A549 (cell line): Measurements from ENCODE around the gene CMA1. TPM values are rescaled to one million over a fixed set of nuclear protein-coding genes. Genes with fewer than 3 reads are reported as not detected.
"Not testable (repeated sequence)": the region's sequence is repeated elsewhere in the genome, so short reads cannot be mapped to it uniquely, and the experiment has no call there.

ENCODE experiments used
- ATAC-seq, 2 experiments: fragments of 200-7000 bp in 1 of 2; fragments of >200 bp in 1 of 2; cut with Nextera tagmentation in 1 of 2; cut with Tn5 transposase in 1 of 2; 3 replicates each; pipeline versions ENCODE4 v1.8.0 to v1.9.1; 2018 to 2020; ENCODE audit warnings: mild to moderate bottlenecking in 1 of 2, moderate library complexity in 1 of 2
- CTCF ChIA-PET: fragments of 300-600 bp; sonication (Branson Sonifier 250); formaldehyde crosslinking; extraction: SDS; loops from one replicate; lab custom pipeline; 2021; ENCODE audit warnings: antibody characterized with exemption, inconsistent platforms; lab: Yijun Ruan, JAX
- POLR2A ChIA-PET: fragments of 350-600 bp; formaldehyde crosslinking; extraction: SDS; loops from one replicate; lab custom pipeline; 2021; ENCODE audit warnings: antibody characterized with exemption, inconsistent platforms; lab: Yijun Ruan, JAX
- DNase-seq, 2 experiments: peaks; one replicate each; pipeline versions ENCODE4 v3.0.0 to v3.0.0-alpha.2; 2011 to 2016; ENCODE audit warnings: low read depth in 1 of 2, low spot score in 1 of 2
- FAIRE-seq: peaks from 2 replicates; lab custom pipeline; 2011; peaks lifted over from hg19 to GRCh38; lab: Jason Lieb, UNC
- H3K27ac ChIP-seq, 2 experiments: fragments of >200 bp; sonication (Bioruptor Twin); formaldehyde crosslinking; 3 replicates each; pipeline ENCODE4 v1.5.1; 2016 to 2017
- H3K4me1 ChIP-seq: fragments of >200 bp; sonication (Bioruptor Twin); formaldehyde crosslinking; 3 replicates; pipeline ENCODE4 v1.6.1; 2016
- H3K4me2 ChIP-seq: fragments of >200 bp; sonication (Bioruptor Twin); formaldehyde crosslinking; 3 replicates; pipeline ENCODE4 v1.6.1; 2016
- H3K4me3 ChIP-seq: fragments of >200 bp; sonication (Bioruptor Twin); formaldehyde crosslinking; 3 replicates; pipeline ENCODE4 v1.5.1; 2016
- H3K9me3 ChIP-seq: fragments of >200 bp; sonication (Bioruptor Twin); formaldehyde crosslinking; 3 replicates; pipeline ENCODE4 v1.6.1; 2016
- CBX2 ChIP-seq: fragments of 200-600 bp; sonication (generic); IDR thresholded peaks from 2 replicates; pipeline ENCODE4 v1.6.1; 2016; ENCODE audit warnings: low read depth, mild to moderate bottlenecking, borderline replicate concordance
- CHD4 ChIP-seq: fragments of 200-600 bp; sonication (generic); IDR thresholded peaks from 2 replicates; pipeline ENCODE4 v1.6.1; 2016; ENCODE audit warnings: antibody characterized with exemption, mild to moderate bottlenecking, borderline replicate concordance
- EHMT2 ChIP-seq: fragments of 200-600 bp; sonication (generic); IDR thresholded peaks from 2 replicates; pipeline ENCODE4 v1.6.1; 2016; ENCODE audit warnings: antibody characterized with exemption, low read depth, mild to moderate bottlenecking, moderate library complexity
- ESRRA ChIP-seq: fragments of 150-350 bp; IDR thresholded peaks from 2 replicates; pipeline ENCODE4 v1.6.1; 2014; ENCODE audit warnings: mild to moderate bottlenecking, low read length, borderline replicate concordance
- FOSL2 ChIP-seq, 2 experiments: fragments of 450-650 bp in 1 of 2; fragments of >200 bp in 1 of 2; sonication (Bioruptor Twin) in 1 of 2; formaldehyde crosslinking; IDR thresholded peaks; 2 replicates each; pipeline versions ENCODE4 v1.5.0 to v1.6.1; 2016 to 2020; ENCODE audit warnings: mild to moderate bottlenecking in 1 of 2, moderate library complexity in 1 of 2
- FOXS1 ChIP-seq: fragments of 250-450 bp; sonication (Bioruptor Pico); IDR thresholded peaks from 2 replicates; pipeline ENCODE4 v1.5.0; 2020; ENCODE audit warnings: mild to moderate bottlenecking, moderate library complexity
- GATA3 ChIP-seq: IDR thresholded peaks from 2 replicates; pipeline ENCODE4 v1.6.1; 2012; ENCODE audit warnings: borderline replicate concordance
- HDAC2 ChIP-seq: fragments of 200-600 bp; sonication (generic); IDR thresholded peaks from 2 replicates; pipeline ENCODE4 v1.6.1; 2016
- HEYL ChIP-seq: fragments of 250-450 bp; sonication (Bioruptor Pico); IDR thresholded peaks from 2 replicates; pipeline ENCODE4 v1.8.0; 2021; ENCODE audit warnings: mild to moderate bottlenecking, moderate library complexity
- HOXA7 ChIP-seq: fragments of 250-450 bp; sonication (Bioruptor Pico); IDR thresholded peaks from 2 replicates; pipeline ENCODE4 v1.5.0; 2020; ENCODE audit warnings: mild to moderate bottlenecking, moderate library complexity
- HOXB5 ChIP-seq: fragments of 250-450 bp; sonication (Bioruptor Pico); IDR thresholded peaks from 2 replicates; pipeline ENCODE4 v1.5.0; 2020; ENCODE audit warnings: mild to moderate bottlenecking, moderate library complexity
- JUNB ChIP-seq: fragments of >200 bp; sonication (Bioruptor Twin); formaldehyde crosslinking; IDR thresholded peaks from 2 replicates; pipeline ENCODE4 v1.6.1; 2016
- KDM5A ChIP-seq: fragments of 200-600 bp; sonication (generic); IDR thresholded peaks from 2 replicates; pipeline ENCODE4 v1.6.1; 2016; ENCODE audit warnings: antibody characterized with exemption, mild to moderate bottlenecking
- MAFK ChIP-seq: fragments of 450-650 bp; IDR thresholded peaks from 2 replicates; pipeline ENCODE4 v1.6.1; 2014; ENCODE audit not compliant: partially characterized antibody
- MAZ ChIP-seq: fragments of 150-350 bp; IDR thresholded peaks from 2 replicates; pipeline ENCODE4 v1.6.1; 2014; ENCODE audit warnings: antibody characterized with exemption, low read depth, low read length, borderline replicate concordance
- MYC ChIP-seq: IDR thresholded peaks from 2 replicates; pipeline ENCODE4 v1.6.1; 2012; ENCODE audit warnings: mild to moderate bottlenecking, inconsistent platforms, low read length, improper control_type of control experiment, borderline replicate concordance
- NR3C1 ChIP-seq: fragments of >200 bp; sonication (Bioruptor Twin); formaldehyde crosslinking; IDR thresholded peaks from 3 replicates; pipeline ENCODE4 v1.6.1; 2017
- POLR2A ChIP-seq: IDR thresholded peaks from 2 replicates; pipeline ENCODE4 v1.6.1; 2012; ENCODE audit warnings: mild to moderate bottlenecking, low read length
- RAD21 ChIP-seq, 2 experiments: fragments of >200 bp in 1 of 2; sonication (Bioruptor Twin) in 1 of 2; formaldehyde crosslinking in 1 of 2; IDR thresholded peaks in 1 of 2; conservative IDR thresholded peaks in 1 of 2; 2 replicates in 1 of 2; 3 replicates in 1 of 2; pipeline ENCODE4 v1.6.1; 2012 to 2018; ENCODE audit warnings: inconsistent platforms in 1 of 2
- RARB ChIP-seq: fragments of 250-450 bp; sonication (Bioruptor Pico); IDR thresholded peaks from 2 replicates; pipeline ENCODE4 v1.8.0; 2021; ENCODE audit warnings: mild to moderate bottlenecking, moderate library complexity
- RFX5 ChIP-seq: fragments of 450-650 bp; IDR thresholded peaks from 2 replicates; pipeline ENCODE4 v1.7.1; 2014; ENCODE audit warnings: antibody characterized with exemption, mild to moderate bottlenecking, moderate library complexity
- SMC3 ChIP-seq: fragments of >200 bp; sonication (Bioruptor Twin); formaldehyde crosslinking; IDR thresholded peaks from 3 replicates; pipeline ENCODE4 v1.6.1; 2018; ENCODE audit warnings: inconsistent platforms
- TFCP2L1 ChIP-seq: fragments of 250-450 bp; sonication (Bioruptor Pico); IDR thresholded peaks from 2 replicates; pipeline ENCODE4 v1.5.0; 2021; ENCODE audit warnings: mild to moderate bottlenecking
- TP53 ChIP-seq: fragments of 250-450 bp; sonication (Bioruptor Pico); IDR thresholded peaks from 2 replicates; pipeline ENCODE4 v1.5.0; 2021; ENCODE audit warnings: mild to moderate bottlenecking, moderate library complexity
- ZC3H11A ChIP-seq: fragments of 450-650 bp; IDR thresholded peaks from 2 replicates; pipeline ENCODE4 v1.6.1; 2014; ENCODE audit warnings: antibody characterized with exemption, mild to moderate bottlenecking
- ZFP36 ChIP-seq: fragments of 450-650 bp; IDR thresholded peaks from 2 replicates; pipeline ENCODE4 v1.6.1; 2014; ENCODE audit warnings: borderline replicate concordance; ENCODE audit not compliant: partially characterized antibody
- ZNF302 ChIP-seq: fragments of 250-450 bp; sonication (Bioruptor Pico); IDR thresholded peaks from 2 replicates; pipeline ENCODE4 v1.9.0; 2021; ENCODE audit warnings: inconsistent platforms, mild to moderate bottlenecking, moderate library complexity
- WGBS: methylation state at CpG from one replicate; pipeline ENCODE4 v1.1.6; 2017; ENCODE audit errors: missing lambda C conversion rate; 5-methylcytosine and 5-hydroxymethylcytosine counted together
- polyA minus RNA-seq: library from RNA; depleted of rRNA, polyadenylated mRNA; stranded (reverse); fragments of >200 nt; gene quantifications from 2 replicates; pipeline ENCODE4 v1.2.3, GENCODE V29; 2011; rRNA and poly(A)+ RNA removed
- polyA plus RNA-seq, 4 experiments: library from polyadenylated mRNA; depleted of rRNA in 3 of 4; stranded (reverse); fragments of >200 nt; fragmentation: RNase III in 1 of 4; extraction: RNeasy Plus Mini Kit Qiagen cat#74134 plus additional on column Dnase treatment in 1 of 4; gene quantifications; 2 replicates in 3 of 4; 3 replicates in 1 of 4; pipeline ENCODE4 v1.2.3, GENCODE V29; 2011 to 2017
- TF ChIP-seq, protein P1 (sequence below): IDR thresholded peaks from 2 replicates; pipeline ENCODE4 v1.6.1; 2012
- TF ChIP-seq, protein P2 (sequence below): fragments of >200 bp; sonication (Bioruptor Twin); formaldehyde crosslinking; IDR thresholded peaks from 3 replicates; pipeline ENCODE4 v1.6.1; 2016

The CMA1 gene, protein sequence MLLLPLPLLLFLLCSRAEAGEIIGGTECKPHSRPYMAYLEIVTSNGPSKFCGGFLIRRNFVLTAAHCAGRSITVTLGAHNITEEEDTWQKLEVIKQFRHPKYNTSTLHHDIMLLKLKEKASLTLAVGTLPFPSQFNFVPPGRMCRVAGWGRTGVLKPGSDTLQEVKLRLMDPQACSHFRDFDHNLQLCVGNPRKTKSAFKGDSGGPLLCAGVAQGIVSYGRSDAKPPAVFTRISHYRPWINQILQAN
- polyA plus RNA-seq (2011; rRNA removed) (not detected in 2 replicates), polyA plus RNA-seq (2017; fragmentation: RNase III; extraction: RNeasy Plus Mini Kit Qiagen cat#74134 plus additional on column Dnase treatment) (not detected in 3 replicates), polyA minus RNA-seq (not detected in 2 replicates)
- polyA plus RNA-seq (2012; cell fraction: cytosol; rRNA removed): not detected in 2 replicates
- polyA plus RNA-seq (2012; cell fraction: nucleus; rRNA removed): not detected in 2 replicates

DNA sequence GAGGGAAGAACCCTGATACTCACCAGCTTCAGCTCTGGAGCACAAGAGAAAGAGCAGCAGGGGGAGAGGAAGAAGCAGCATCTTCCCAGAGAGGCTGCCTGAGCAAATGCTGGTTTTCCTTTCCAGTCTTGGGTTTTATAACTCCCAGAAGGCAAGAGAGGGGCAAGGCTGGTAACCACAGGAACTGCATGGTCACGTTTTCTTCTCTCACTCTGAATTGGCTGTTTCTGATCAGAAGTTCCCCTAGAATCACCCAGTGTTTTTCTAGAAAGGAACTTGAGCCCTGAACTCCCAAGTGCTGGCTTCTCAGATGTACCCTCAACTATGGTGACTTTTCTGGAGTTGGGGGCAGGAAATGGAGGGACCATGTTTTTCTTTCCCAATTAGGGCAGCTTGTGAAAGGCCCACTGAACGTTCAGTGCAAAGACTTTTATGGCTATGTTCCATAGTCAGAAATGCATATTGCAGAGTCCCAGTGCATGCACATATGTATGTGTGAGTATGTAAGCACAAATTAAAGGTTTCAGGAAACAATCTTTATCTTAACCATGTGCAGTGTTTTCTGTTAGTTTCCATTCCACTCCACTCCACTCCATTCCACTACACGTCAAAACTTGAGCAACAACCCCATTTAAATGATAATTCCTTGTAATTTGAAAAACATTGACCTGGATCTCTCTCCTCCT, at the start of gene CMA1:
Gene CMA1 (minus strand): TSS at position 111 of the 686 bp plus-strand sequence. CDS start 30 bp downstream, at position 81.
- no peak within 1 kb of the TSS for H3K27ac ChIP-seq
- 3% methylated on average over 3 of the region's 3 CpGs for WGBS
- no peak for FAIRE-seq
- H3K4me2 ChIP-seq: no peak within 1 kb of the TSS
- no peaks in the 10 kb centered on the region for H3K9me3 ChIP-seq
- H3K4me1 ChIP-seq: no peaks in the 10 kb centered on the region
- ATAC-seq: no peak
- POLR2A ChIA-PET: no interaction called here
- DNase-seq: no peak
- CTCF ChIA-PET: no interaction called here
- TF ChIP-seq CHD4 (no peak), NR3C1 (no peak)
- no peak within 1 kb of the TSS for H3K4me3 ChIP-seq

DNA sequence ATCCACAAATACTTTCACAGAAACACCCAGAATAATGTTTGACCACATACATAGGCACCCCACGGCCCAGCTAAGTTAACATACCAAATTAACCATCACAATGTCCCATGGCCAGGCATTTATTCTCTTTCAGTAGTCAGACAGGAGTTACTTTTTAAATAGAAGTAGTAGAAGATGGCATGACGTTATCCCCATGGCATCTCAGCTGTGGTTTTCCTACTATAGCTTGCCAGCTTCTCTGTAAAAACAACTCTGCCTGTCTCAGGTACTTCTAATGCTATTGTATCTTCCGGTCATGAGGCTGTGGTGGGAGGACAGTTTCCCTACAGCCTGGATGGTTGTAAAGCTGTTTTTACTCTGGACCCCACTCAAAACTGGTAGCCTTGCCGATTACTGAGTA, 48.7 kb upstream of the CMA1 start:
- FAIRE-seq (no peak), DNase-seq (no peak), ATAC-seq (no peak)
- no peaks in the 10 kb centered on the region for H3K9me3 ChIP-seq
- ChIA-PET CTCF (no interaction called here), POLR2A (no interaction called here)
- no peak overlapping the region for H3K27ac ChIP-seq
- WGBS: 4% methylated on average over 4 of the region's 4 CpGs
- no peak for TF ChIP-seq TP53
- TF ChIP-seq, protein P1, sequence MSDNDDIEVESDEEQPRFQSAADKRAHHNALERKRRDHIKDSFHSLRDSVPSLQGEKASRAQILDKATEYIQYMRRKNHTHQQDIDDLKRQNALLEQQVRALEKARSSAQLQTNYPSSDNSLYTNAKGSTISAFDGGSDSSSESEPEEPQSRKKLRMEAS: no peak
- TF ChIP-seq KDM5A: no peak
- no peak for TF ChIP-seq SMC3
- no peak for TF ChIP-seq RARB (CRISPR knock-in tag)
- TF ChIP-seq GATA3: no peak
- TF ChIP-seq FOXS1 (CRISPR knock-in tag): no peak
- TF ChIP-seq ZC3H11A: no peak
- no peak for TF ChIP-seq ZFP36
- no peak for TF ChIP-seq HEYL (CRISPR knock-in tag)
- no peak for TF ChIP-seq MAZ
- TF ChIP-seq RAD21 (conservative IDR thresholded peaks at IDR 0.05 in 1 of 2, IDR thresholded peaks at IDR 0.05 in 1 of 2): no peak
- no peak for TF ChIP-seq EHMT2
- TF ChIP-seq ZNF302: no peak
- no peak for TF ChIP-seq FOSL2 (IDR thresholded peaks at IDR 0.05)
- no peak for TF ChIP-seq FOSL2 (CRISPR knock-in tag; IDR thresholded peaks at IDR 0.05)
- TF ChIP-seq MYC: no peak
- TF ChIP-seq JUNB: no peak
- no peak overlapping the region for H3K4me3 ChIP-seq
- no peaks in the 10 kb centered on the region for H3K4me1 ChIP-seq
- no peak overlapping the region for H3K4me2 ChIP-seq

DNA sequence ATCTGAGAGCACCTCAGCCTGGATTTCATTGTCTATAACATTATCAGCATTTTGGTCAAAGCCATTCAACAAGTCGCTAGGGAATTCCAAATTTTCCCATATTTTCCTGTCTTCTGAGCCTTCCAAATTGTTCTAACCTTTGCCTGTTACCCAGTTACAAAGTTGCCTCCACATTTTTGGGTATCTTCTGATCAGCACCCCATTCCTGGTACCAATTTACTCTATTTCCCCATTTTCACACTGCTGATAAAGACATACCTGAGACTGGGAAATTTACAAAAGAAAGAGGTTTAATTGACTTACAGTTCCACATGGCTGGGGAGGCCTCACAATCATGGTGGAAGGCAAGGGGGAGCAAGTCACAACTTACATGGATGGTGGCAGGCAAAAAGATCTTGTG, 41.0 kb upstream of the CMA1 start:
- ATAC-seq, POLR2A ChIA-PET, H3K9me3 ChIP-seq, H3K4me1 ChIP-seq, DNase-seq, CTCF ChIA-PET, H3K4me3 ChIP-seq, H3K4me2 ChIP-seq, H3K27ac ChIP-seq, FAIRE-seq: not testable (repeated sequence)
- 3% methylated on average over 1 of the region's 1 CpG for WGBS

DNA sequence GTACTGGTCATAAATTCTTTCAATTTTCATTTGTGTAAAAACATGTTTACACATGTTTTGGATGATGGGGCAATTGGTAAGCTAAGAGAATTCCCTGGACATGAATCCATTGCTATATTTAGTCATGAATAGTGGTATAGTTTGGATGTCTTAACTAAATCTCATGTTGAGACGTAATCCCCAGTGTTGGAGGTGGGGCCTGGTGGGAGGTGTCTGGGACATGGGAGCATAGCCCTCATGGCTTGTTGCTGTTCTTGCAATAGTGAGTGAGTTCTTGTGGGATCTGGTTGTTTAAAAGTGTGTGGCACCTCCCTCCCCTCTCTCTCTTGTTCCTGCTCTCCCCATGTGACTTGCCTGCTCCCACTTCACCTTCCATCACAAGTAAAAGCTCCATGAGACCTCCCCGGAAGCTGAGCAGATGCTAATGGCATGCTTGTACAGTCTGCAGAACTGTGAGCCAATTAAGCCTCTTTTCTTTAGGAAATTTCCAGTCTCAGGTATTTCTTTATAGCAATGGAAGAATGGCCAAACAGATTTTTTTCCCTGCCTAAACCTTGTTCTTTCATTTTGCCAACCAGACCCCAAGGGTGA, 34.4 kb upstream of the CMA1 start:
- FAIRE-seq (no peak), DNase-seq (no peak), ATAC-seq (no peak)
- H3K4me2 ChIP-seq: no peak overlapping the region
- no peak overlapping the region for H3K4me3 ChIP-seq
- WGBS: 19% methylated on average over 2 of the region's 2 CpGs
- H3K27ac ChIP-seq: no peak overlapping the region
- CTCF ChIA-PET: no interaction called here
- TF ChIP-seq, protein P2, sequence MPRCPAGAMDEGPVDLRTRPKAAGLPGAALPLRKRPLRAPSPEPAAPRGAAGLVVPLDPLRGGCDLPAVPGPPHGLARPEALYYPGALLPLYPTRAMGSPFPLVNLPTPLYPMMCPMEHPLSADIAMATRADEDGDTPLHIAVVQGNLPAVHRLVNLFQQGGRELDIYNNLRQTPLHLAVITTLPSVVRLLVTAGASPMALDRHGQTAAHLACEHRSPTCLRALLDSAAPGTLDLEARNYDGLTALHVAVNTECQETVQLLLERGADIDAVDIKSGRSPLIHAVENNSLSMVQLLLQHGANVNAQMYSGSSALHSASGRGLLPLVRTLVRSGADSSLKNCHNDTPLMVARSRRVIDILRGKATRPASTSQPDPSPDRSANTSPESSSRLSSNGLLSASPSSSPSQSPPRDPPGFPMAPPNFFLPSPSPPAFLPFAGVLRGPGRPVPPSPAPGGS: no peak
- no peak for TF ChIP-seq CBX2
- no peak for TF ChIP-seq ZNF302
- TF ChIP-seq GATA3: no peak
- TF ChIP-seq HOXA7 (CRISPR knock-in tag): no peak
- TF ChIP-seq POLR2A: no peak
- TF ChIP-seq, protein P1: no peak
- no peak for TF ChIP-seq HDAC2
- no peak for TF ChIP-seq FOXS1 (CRISPR knock-in tag)
- TF ChIP-seq HEYL (CRISPR knock-in tag): no peak
- TF ChIP-seq TFCP2L1 (CRISPR knock-in tag): no peak
- no peak for TF ChIP-seq HOXB5 (CRISPR knock-in tag)
- TF ChIP-seq RFX5: no peak
- no peak for TF ChIP-seq MAFK
- TF ChIP-seq NR3C1: no peak
- TF ChIP-seq RARB (CRISPR knock-in tag): no peak
- TF ChIP-seq JUNB: no peak
- TF ChIP-seq ESRRA: no peak
- POLR2A ChIA-PET: no interaction called here
- H3K9me3 ChIP-seq: no peaks in the 10 kb centered on the region
- H3K4me1 ChIP-seq: no peaks in the 10 kb centered on the region
